22Rv1 (cell line): ENCODE data around the gene SLC4A3.

Experiments used
- ZFX ChIP-seq: fragments of 450-650 bp; IDR thresholded peaks from 2 replicates; pipeline ENCODE4 v1.6.1; 2017; ENCODE audit warnings: antibody characterized with exemption, borderline replicate concordance
- TF ChIP-seq, protein P1 (sequence below): fragments of 450-650 bp; IDR thresholded peaks from 2 replicates; pipeline ENCODE4 v1.5.1; 2017; ENCODE audit warnings: mild to moderate bottlenecking

DNA sequence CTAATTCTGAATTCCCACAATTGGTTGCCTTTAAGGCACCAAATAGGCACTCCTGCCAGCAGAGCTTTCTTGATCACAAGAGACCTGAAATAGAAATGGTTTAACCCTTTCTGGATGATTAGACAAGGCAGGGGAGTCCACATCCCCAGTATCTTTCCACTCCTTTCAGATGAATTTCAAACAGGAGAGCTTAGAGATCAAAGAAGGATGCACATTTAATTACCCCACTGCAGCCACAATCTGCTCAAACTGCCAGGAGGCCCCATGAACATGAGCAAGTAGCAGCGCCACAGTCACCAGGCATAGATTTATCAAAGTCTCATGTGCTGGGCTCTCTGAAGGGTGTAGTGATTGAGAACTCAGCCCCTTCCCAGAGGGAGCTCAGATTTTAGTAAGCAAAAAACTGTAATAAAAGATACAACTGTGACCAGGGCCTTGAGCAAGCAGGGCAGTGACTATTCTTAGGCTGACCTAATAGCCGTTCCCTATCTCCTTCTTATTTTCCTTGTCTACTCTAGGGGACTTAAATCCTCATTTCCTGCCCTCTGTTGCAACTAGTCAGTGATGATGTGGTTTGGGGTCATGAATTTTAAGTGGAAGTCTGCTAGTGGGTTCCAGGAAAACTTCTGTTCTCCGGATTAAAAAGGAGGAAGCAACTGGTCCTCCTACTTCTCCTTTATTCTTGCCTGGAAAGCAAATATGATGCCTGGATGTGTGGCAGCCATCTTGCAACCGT, 53.7 kb downstream of the SLC4A3 start:
- TF ChIP-seq, protein P1, sequence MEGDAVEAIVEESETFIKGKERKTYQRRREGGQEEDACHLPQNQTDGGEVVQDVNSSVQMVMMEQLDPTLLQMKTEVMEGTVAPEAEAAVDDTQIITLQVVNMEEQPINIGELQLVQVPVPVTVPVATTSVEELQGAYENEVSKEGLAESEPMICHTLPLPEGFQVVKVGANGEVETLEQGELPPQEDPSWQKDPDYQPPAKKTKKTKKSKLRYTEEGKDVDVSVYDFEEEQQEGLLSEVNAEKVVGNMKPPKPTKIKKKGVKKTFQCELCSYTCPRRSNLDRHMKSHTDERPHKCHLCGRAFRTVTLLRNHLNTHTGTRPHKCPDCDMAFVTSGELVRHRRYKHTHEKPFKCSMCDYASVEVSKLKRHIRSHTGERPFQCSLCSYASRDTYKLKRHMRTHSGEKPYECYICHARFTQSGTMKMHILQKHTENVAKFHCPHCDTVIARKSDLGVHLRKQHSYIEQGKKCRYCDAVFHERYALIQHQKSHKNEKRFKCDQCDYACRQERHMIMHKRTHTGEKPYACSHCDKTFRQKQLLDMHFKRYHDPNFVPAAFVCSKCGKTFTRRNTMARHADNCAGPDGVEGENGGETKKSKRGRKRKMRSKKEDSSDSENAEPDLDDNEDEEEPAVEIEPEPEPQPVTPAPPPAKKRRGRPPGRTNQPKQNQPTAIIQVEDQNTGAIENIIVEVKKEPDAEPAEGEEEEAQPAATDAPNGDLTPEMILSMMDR = no peak
- no peak for TF ChIP-seq ZFX
